ENCODE data around the gene PTP4A2.
"Not testable (repeated sequence)": the region's sequence is repeated elsewhere in the genome, so short reads cannot be mapped to it uniquely, and the experiment has no call there.

Gene PTP4A2

GRCh38 chr1:31949862-31950261, 11.7 kb upstream of the PTP4A2 start:
- DNase-seq = no peak

GRCh38 chr1:31945677-31946076, 7.5 kb upstream of the PTP4A2 start:
- DNase-seq = not testable (repeated sequence)

- peak; percentile 95 for DNase-seq
These were observed 6.3 kb upstream of the PTP4A2 start for GRCh38 chr1:31944205-31945089.

- peak; percentile 48 for DNase-seq
These were observed 5.5 kb upstream of the PTP4A2 start for GRCh38 chr1:31943546-31944184.

- DNase-seq = not testable (repeated sequence)
These were observed 3.9 kb upstream of the PTP4A2 start for GRCh38 chr1:31942061-31942460.

- peak; percentile 82 for DNase-seq
These were observed 1.5 kb upstream of the PTP4A2 start for GRCh38 chr1:31939484-31940329.

GRCh38 chr1:31937300-31938183, 626 bp downstream of the PTP4A2 start:
- DNase-seq = peak; percentile 84

GRCh38 chr1:31936981-31937299, 1.2 kb downstream of the PTP4A2 start:
- no peak for DNase-seq

GRCh38 chr1:31936278-31936980, 1.7 kb downstream of the PTP4A2 start:
- DNase-seq = no peak

- DNase-seq = peak; percentile 54
These were observed 3.2 kb downstream of the PTP4A2 start for GRCh38 chr1:31934706-31935629.

GRCh38 chr1:31932491-31933316, 5.5 kb downstream of the PTP4A2 start:
- DNase-seq = no peak

- DNase-seq = no peak
These were observed 6.5 kb downstream of the PTP4A2 start for GRCh38 chr1:31931593-31932225.

- no peak for DNase-seq
These were observed 7.2 kb downstream of the PTP4A2 start for GRCh38 chr1:31930836-31931592.

- no peak for DNase-seq
These were observed 10.5 kb downstream of the PTP4A2 start for GRCh38 chr1:31927661-31927980.

- DNase-seq = no peak
These were observed 11.1 kb downstream of the PTP4A2 start for GRCh38 chr1:31926853-31927660.

- DNase-seq = no peak
These were observed 11.9 kb downstream of the PTP4A2 start for GRCh38 chr1:31926252-31926651.

- not testable (repeated sequence) for DNase-seq
These were observed 12.3 kb downstream of the PTP4A2 start for GRCh38 chr1:31925824-31926223.

- DNase-seq = no peak
These were observed 13.3 kb downstream of the PTP4A2 start for GRCh38 chr1:31924839-31925238.
